ENCODE data around the gene SGMS1.

SGMS1 gene

DNA sequence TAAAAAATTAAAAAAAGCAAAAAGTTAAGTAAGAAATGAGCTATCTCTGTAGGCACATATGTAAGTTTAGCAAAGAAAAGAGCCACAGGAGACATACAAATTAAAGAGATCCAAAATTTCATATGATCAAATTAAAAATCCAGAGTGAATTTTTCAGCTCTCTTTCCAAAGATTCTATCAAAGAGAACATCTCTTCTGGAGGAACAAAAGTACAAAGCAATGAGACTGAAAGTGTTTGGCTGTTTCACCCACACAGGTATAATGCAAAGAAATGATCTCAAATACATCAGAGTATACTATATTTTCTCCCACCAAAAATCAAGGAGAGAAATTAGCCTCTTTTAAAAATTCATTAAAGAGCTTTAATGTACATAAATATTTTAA, 297.6 kb downstream of the SGMS1 start:
- no peak overlapping the region for H3K4me3 ChIP-seq (ENCODE audit: low read length)
- TF ChIP-seq, protein P1, sequence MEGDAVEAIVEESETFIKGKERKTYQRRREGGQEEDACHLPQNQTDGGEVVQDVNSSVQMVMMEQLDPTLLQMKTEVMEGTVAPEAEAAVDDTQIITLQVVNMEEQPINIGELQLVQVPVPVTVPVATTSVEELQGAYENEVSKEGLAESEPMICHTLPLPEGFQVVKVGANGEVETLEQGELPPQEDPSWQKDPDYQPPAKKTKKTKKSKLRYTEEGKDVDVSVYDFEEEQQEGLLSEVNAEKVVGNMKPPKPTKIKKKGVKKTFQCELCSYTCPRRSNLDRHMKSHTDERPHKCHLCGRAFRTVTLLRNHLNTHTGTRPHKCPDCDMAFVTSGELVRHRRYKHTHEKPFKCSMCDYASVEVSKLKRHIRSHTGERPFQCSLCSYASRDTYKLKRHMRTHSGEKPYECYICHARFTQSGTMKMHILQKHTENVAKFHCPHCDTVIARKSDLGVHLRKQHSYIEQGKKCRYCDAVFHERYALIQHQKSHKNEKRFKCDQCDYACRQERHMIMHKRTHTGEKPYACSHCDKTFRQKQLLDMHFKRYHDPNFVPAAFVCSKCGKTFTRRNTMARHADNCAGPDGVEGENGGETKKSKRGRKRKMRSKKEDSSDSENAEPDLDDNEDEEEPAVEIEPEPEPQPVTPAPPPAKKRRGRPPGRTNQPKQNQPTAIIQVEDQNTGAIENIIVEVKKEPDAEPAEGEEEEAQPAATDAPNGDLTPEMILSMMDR (IDR thresholded peaks at IDR 0.05; ENCODE audit: insufficient read depth, low read depth, low read length, missing control alignments), result no peak
- DNase-seq (ENCODE audit: low read depth), result no peak

DNA sequence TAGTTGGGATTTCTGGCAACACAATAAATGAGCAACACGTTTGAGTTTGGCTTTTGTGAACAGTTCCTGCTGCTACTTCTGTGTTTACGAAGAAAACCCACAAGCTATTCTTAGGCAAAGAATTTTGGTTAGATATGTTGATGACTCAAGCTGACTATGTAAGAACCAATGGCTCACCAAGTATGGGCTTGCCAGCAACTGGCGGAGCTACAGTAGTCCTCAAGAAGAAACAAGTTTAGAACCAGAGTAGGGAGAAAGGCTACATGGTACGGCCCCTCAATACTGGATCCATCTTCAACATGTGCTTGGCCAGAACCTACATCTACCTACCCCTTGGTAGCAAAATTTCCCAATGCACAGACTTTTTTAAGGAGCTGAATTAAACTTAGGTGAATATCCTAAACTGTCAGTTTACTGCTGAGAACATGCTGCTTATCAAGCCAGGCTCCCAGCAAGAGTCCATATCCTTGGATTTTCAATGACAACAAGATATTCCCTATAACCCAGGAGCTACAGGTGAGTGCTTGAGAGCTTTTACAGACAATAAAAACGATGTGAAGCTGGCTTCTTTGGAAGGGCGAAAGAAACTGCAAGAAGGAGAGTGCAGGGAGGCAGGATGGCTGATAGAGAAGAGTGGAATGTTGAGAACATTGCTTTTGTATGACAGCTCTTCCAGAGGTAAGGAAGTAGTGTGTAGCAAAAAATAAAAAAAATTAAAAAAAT, 298.1 kb downstream of the SGMS1 start:
- peak; percentile 98 for DNase-seq (ENCODE audit: low read depth)
- no peak overlapping the region for H3K4me3 ChIP-seq (ENCODE audit: low read length)

DNA sequence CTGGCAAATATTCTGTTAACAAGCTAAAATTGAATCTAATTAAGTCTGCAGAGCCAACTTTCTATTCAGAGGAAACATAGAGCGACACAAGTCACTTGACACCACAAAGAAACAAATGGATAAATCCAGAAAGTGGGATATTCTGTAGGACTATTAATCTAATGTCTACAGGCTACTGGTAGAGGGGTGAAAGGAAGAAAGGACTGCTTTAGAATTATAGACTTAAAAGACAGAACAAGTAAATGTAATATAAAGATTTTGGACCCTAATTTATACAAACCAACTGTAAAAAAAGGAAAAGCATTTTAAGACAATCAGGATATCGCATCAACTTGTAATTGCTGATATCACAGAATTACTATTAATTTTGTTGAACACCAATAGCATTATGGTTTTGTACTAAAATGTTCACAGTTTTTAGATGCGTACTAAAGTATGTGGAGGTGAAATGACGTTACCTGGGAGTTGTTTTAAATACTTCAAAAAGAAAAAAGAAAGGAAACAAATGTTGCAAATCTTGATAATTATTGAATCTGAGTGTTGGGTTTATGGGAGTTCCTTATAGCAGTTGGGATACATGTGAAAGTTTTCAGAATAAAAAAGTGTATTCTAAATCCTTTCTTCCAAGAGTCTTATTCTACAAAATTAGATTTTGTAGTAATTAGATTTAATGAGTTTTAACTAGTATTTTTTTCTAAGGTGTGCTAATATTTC, 298.9 kb downstream of the SGMS1 start:
- TF ChIP-seq, protein P1 (IDR thresholded peaks at IDR 0.05; ENCODE audit: insufficient read depth, low read depth, low read length, missing control alignments), result no peak
- DNase-seq (ENCODE audit: low read depth), result no peak
- H3K4me3 ChIP-seq (ENCODE audit: low read length), result no peak overlapping the region

More for the DNA sequence above, 298.1 kb downstream of the SGMS1 start:
- TF ChIP-seq, protein P1 (IDR thresholded peaks at IDR 0.05; ENCODE audit: insufficient read depth, low read depth, low read length, missing control alignments), result no peak

DNA sequence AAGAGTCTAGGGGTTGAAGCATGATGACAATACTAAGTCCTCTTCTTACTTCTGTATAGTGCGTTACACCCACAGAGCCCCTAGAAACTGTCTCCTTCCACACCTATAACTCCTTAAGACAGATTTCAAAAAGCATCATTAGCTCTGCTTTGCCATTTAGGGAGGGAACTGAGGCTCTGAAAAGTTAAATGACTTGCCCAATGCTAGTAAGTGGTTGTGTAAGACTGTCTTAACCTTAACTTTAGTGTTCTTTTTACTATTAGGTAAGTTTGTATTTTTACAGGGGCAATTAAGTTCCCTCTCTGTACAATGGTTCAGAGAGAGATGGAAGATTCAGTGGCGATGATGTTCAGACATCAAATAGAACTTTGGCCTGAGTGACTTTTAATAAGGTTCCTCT, 299.7 kb downstream of the SGMS1 start:
- TF ChIP-seq, protein P1 (IDR thresholded peaks at IDR 0.05; ENCODE audit: insufficient read depth, low read depth, low read length, missing control alignments), result no peak
- H3K4me3 ChIP-seq (ENCODE audit: low read length), result no peak overlapping the region
- no peak for DNase-seq (ENCODE audit: low read depth)

DNA sequence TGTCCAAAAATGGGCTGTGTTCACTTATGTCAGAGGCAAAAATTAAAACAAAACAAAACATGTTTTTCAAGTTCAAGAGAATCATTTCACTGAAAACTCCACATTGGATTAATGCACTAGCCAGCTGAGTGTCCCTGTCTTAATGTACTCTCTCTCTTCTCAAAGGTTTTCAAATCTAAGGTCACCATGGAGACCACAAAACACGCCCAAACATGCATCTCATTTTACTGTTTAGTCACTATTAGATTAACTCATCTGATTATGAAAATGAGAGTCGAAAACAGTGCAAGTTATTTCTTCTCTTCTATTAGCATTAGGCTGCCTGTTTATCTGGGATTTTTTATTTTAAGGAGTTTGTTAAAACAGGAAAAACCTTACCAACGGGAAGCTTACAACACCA, 301.7 kb downstream of the SGMS1 start:
- no peak overlapping the region for H3K4me3 ChIP-seq (ENCODE audit: low read length)
- peak; percentile 93 for DNase-seq (ENCODE audit: low read depth)
- TF ChIP-seq, protein P1 (IDR thresholded peaks at IDR 0.05; ENCODE audit: insufficient read depth, low read depth, low read length, missing control alignments), result no peak

DNA sequence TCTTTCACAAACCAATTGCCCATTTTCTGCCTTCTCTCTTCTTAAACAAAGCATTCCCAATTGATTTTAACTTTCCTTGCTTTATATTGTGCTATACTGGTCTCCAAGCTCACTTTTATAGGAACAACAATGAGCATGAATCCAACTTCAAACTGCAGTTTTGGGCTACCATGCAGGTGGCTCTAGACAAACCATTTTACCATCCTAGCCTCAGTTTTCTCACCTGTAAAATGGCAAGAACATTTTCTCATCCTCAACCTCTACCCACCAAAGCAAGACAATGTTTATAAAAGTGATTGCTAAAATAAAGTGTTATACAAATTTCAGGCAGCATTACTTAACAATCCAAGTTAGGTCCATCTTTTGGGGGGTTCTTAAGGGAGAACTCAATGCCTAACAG, 305.6 kb downstream of the SGMS1 start:
- DNase-seq (ENCODE audit: low read depth), result no peak
- H3K4me3 ChIP-seq (ENCODE audit: low read length), result no peak overlapping the region
- TF ChIP-seq, protein P1 (IDR thresholded peaks at IDR 0.05; ENCODE audit: insufficient read depth, low read depth, low read length, missing control alignments), result no peak

Data from epithelial cell of esophagus (primary cell).